H1 (cell line): ENCODE data around the gene DBNL. TPM values are rescaled to one million over a fixed set of nuclear protein-coding genes. Genes with fewer than 3 reads are reported as not detected.

Experiments used
- CTCF ChIA-PET: fragments of 300-600 bp; sonication (Branson Sonifier 250); formaldehyde crosslinking; loops from one replicate; lab custom pipeline; 2021; ENCODE audit not compliant: partially characterized antibody; lab: Charles Lee
- POLR2A ChIA-PET: fragments of 300-600 bp; sonication (Branson Sonifier 250); formaldehyde crosslinking; loops from one replicate; lab custom pipeline; 2021; ENCODE audit warnings: inconsistent platforms; ENCODE audit not compliant: partially characterized antibody; lab: Charles Lee
- DNase-seq, 2 experiments: peaks; one replicate each; pipeline versions ENCODE4 v3.0.0 to v3.0.0-alpha.2; 2010 to 2022; ENCODE audit warnings: low spot score in 2 of 2, low read depth in 1 of 2, mixed read lengths in 1 of 2
- FAIRE-seq: peaks from 2 replicates; lab custom pipeline; 2011; peaks lifted over from hg19 to GRCh38; lab: Jason Lieb, UNC
- H2AFZ ChIP-seq: 2 replicates; pipeline ENCODE4 v1.8.1; 2012; ENCODE audit warnings: low read length, inconsistent platforms
- H2AK5ac ChIP-seq: 2 replicates; pipeline ENCODE4 v1.6.1; 2013; ENCODE audit warnings: low read depth, low read length
- H2BK120ac ChIP-seq: replicated peaks from 2 replicates; pipeline ENCODE3; 2013; ENCODE audit warnings: low read depth, low read length, inconsistent platforms
- H2BK12ac ChIP-seq: 2 replicates; pipeline ENCODE4 v1.6.1; 2013; ENCODE audit warnings: low read depth, low read length
- H2BK15ac ChIP-seq: 2 replicates; pipeline ENCODE4 v1.6.1; 2013; ENCODE audit warnings: low read length
- H2BK20ac ChIP-seq: 2 replicates; pipeline ENCODE4 v1.6.1; 2013; ENCODE audit warnings: low read length
- H2BK5ac ChIP-seq: 2 replicates; pipeline ENCODE4 v1.6.1; 2013; ENCODE audit warnings: low read depth, low read length
- H3K14ac ChIP-seq: 2 replicates; pipeline ENCODE4 v1.6.1; 2013; ENCODE audit warnings: inconsistent platforms; ENCODE audit not compliant: insufficient read length
- H3K18ac ChIP-seq: 2 replicates; pipeline ENCODE4 v1.6.1; 2013; ENCODE audit warnings: low read length; ENCODE audit errors: extremely low read depth
- H3K23ac ChIP-seq: 2 replicates; pipeline ENCODE4 v1.6.1; 2013; ENCODE audit warnings: inconsistent platforms; ENCODE audit not compliant: insufficient read length
- H3K23me2 ChIP-seq: 2 replicates; pipeline ENCODE4 v1.6.1; 2013; ENCODE audit warnings: low read depth, low read length
- H3K27ac ChIP-seq: 2 replicates; pipeline ENCODE4 v1.6.1; 2011; ENCODE audit warnings: low read depth, low read length, inconsistent platforms
- H3K27me3 ChIP-seq, 4 experiments: replicated peaks in 1 of 4; 1 replicate in 1 of 4; 2 replicates in 3 of 4; pipeline versions ENCODE4 v1.6.1 to v1.8.1; 2011 to 2013; ENCODE audit warnings: low read length in 3 of 4, mild to moderate bottlenecking in 3 of 4, inconsistent platforms in 2 of 4, mixed read lengths in 2 of 4, moderate library complexity in 1 of 4; ENCODE audit not compliant: control insufficient read depth in 3 of 4, insufficient read depth in 3 of 4; ENCODE audit errors: extremely low read depth in 1 of 4
- H3K36me3 ChIP-seq, 4 experiments: 2 replicates each; pipeline versions ENCODE4 v1.6.1 to v1.8.1; 2011 to 2013; ENCODE audit warnings: mild to moderate bottlenecking in 4 of 4, low read length in 3 of 4, moderate library complexity in 2 of 4, control low read depth in 1 of 4, inconsistent platforms in 1 of 4; ENCODE audit not compliant: insufficient read depth in 4 of 4, control insufficient read depth in 2 of 4
- H3K4ac ChIP-seq: replicated peaks from 2 replicates; pipeline ENCODE3; 2013; ENCODE audit warnings: low read length, low read depth, mixed read lengths, inconsistent platforms; ENCODE audit not compliant: insufficient read length
- H3K4me1 ChIP-seq, 4 experiments: replicated peaks in 1 of 4; 1 replicate in 1 of 4; 2 replicates in 3 of 4; pipeline versions ENCODE4 v1.6.1 to v1.8.1; 2011 to 2013; ENCODE audit warnings: low read length in 3 of 4, inconsistent platforms in 2 of 4, mixed read lengths in 1 of 4; ENCODE audit not compliant: insufficient read depth in 4 of 4, control insufficient read depth in 3 of 4
- H3K4me2 ChIP-seq, 2 experiments: 2 replicates each; pipeline versions ENCODE4 v1.6.1 to v1.8.1; 2011 to 2013; ENCODE audit warnings: low read depth in 2 of 2, low read length in 2 of 2, control low read depth in 1 of 2, inconsistent platforms in 1 of 2, mild to moderate bottlenecking in 1 of 2; ENCODE audit not compliant: insufficient read depth in 1 of 2
- H3K4me3 ChIP-seq, 4 experiments: fragments of 200-600, 300-600 bp in 1 of 4; sonication (generic), shearing (Covaris generic), sonication (Bioruptor Twin) in 1 of 4; 2 replicates each; pipeline versions ENCODE4 v1.5.1 to v1.8.1; 2011 to 2016; ENCODE audit warnings: low read length in 4 of 4, low read depth in 3 of 4, control low read depth in 2 of 4, inconsistent platforms in 2 of 4, mild to moderate bottlenecking in 2 of 4, mixed read lengths in 1 of 4, moderate library complexity in 1 of 4; ENCODE audit not compliant: insufficient read depth in 2 of 4; ENCODE audit errors: extremely low read depth in 1 of 4
- H3K56ac ChIP-seq: replicated peaks from 2 replicates; pipeline ENCODE3; 2013; ENCODE audit warnings: low read depth, mild to moderate bottlenecking, mixed read lengths, low read length, inconsistent platforms; ENCODE audit not compliant: insufficient read length
- H3K79me1 ChIP-seq: 2 replicates; pipeline ENCODE4 v1.6.1; 2013; ENCODE audit warnings: low read depth, low read length, control low read depth
- H3K79me2 ChIP-seq, 2 experiments: 2 replicates each; pipeline versions ENCODE4 v1.6.1 to v1.8.1; 2012 to 2013; ENCODE audit warnings: low read length in 2 of 2, mild to moderate bottlenecking in 2 of 2, inconsistent platforms in 1 of 2; ENCODE audit not compliant: insufficient read depth in 2 of 2, control insufficient read depth in 1 of 2
- H3K9ac ChIP-seq, 4 experiments: replicated peaks in 1 of 4; 1 replicate in 1 of 4; 2 replicates in 3 of 4; pipeline versions ENCODE4 v1.6.1 to v1.8.1; 2011 to 2013; ENCODE audit warnings: low read depth in 3 of 4, low read length in 3 of 4, control low read depth in 2 of 4, mild to moderate bottlenecking in 2 of 4, moderate library complexity in 2 of 4, inconsistent platforms in 1 of 4; ENCODE audit errors: extremely low read depth in 1 of 4
- H3K9me3 ChIP-seq, 2 experiments: 2 replicates each; pipeline versions ENCODE4 v1.6.1 to v1.8.1; 2012 to 2013; ENCODE audit warnings: mild to moderate bottlenecking in 2 of 2, moderate library complexity in 2 of 2, control low read depth in 1 of 2, inconsistent platforms in 1 of 2, low read depth in 1 of 2, low read length in 1 of 2, mixed read lengths in 1 of 2; ENCODE audit not compliant: insufficient read depth in 2 of 2
- H4K20me1 ChIP-seq, 2 experiments: replicated peaks in 1 of 2; 2 replicates each; pipeline versions ENCODE3 to v1.8.1; 2011 to 2013; ENCODE audit warnings: inconsistent platforms in 2 of 2, low read length in 2 of 2, mild to moderate bottlenecking in 1 of 2; ENCODE audit not compliant: insufficient read depth in 2 of 2, control insufficient read depth in 1 of 2
- H4K5ac ChIP-seq: 2 replicates; pipeline ENCODE4 v1.6.1; 2013; ENCODE audit warnings: low read length, low read depth, mixed read lengths, inconsistent platforms; ENCODE audit not compliant: insufficient read length
- H4K8ac ChIP-seq: 2 replicates; pipeline ENCODE4 v1.8.0; 2013; ENCODE audit warnings: mild to moderate bottlenecking, moderate library complexity, low read length, inconsistent platforms; ENCODE audit not compliant: insufficient read depth; ENCODE audit errors: extremely low read depth
- H4K91ac ChIP-seq: replicated peaks from 2 replicates; pipeline ENCODE3; 2013; ENCODE audit warnings: low read length, mixed read lengths, inconsistent platforms; ENCODE audit not compliant: insufficient read length
- BACH1 ChIP-seq: IDR thresholded peaks from 2 replicates; pipeline ENCODE4 v1.6.1; 2012; ENCODE audit warnings: low read length, improper control_type of control experiment
- KDM4A ChIP-seq: IDR thresholded peaks from one replicate; pipeline ENCODE4 v1.7.1; 2012; ENCODE audit warnings: low read depth, mild to moderate bottlenecking, moderate library complexity, low read length, inconsistent platforms; ENCODE audit not compliant: severe bottlenecking
- NANOG ChIP-seq: IDR thresholded peaks from 2 replicates; pipeline ENCODE4 v1.6.1; 2011; ENCODE audit warnings: low read length, low read depth, mild to moderate bottlenecking, inconsistent platforms; ENCODE audit not compliant: insufficient read depth, poor library complexity, severe bottlenecking
- RXRA ChIP-seq: IDR thresholded peaks from 2 replicates; pipeline ENCODE4 v1.6.1; 2011; ENCODE audit warnings: low read depth, mild to moderate bottlenecking, low read length, moderate library complexity; ENCODE audit not compliant: insufficient read depth
- SIN3A ChIP-seq, 2 experiments: IDR thresholded peaks in 1 of 2; conservative IDR thresholded peaks in 1 of 2; 2 replicates each; pipeline ENCODE4 v1.6.1; 2011 to 2012; ENCODE audit warnings: low read length in 2 of 2, improper control_type of control experiment in 1 of 2, low read depth in 1 of 2, mild to moderate bottlenecking in 1 of 2
- WGBS, 2 experiments: shearing (Covaris generic) in 1 of 2; methylation state at CpG; one replicate each; pipeline versions ENCODE4 v1.1.6 to v1.1.7; 2013 to 2015; ENCODE audit warnings: low lambda C conversion rate in 2 of 2, mixed read lengths in 2 of 2, inconsistent platforms in 1 of 2, low coverage in 1 of 2, missing lambda C conversion rate in 1 of 2; ENCODE audit not compliant: insufficient replicate concordance in 2 of 2, insufficient coverage in 1 of 2, insufficient read length in 1 of 2; ENCODE audit errors: extremely low coverage in 1 of 2, missing lambda C conversion rate in 1 of 2; 5-methylcytosine and 5-hydroxymethylcytosine counted together
- polyA plus RNA-seq, 7 experiments: library from polyadenylated mRNA; depleted of rRNA in 3 of 7; stranded (reverse) in 5 of 7; unstranded in 2 of 7; fragments of >200 nt in 5 of 7; fragments of 200-250 nt in 2 of 7; gene quantifications; 1 replicate in 5 of 7; 2 replicates in 1 of 7; 4 replicates in 1 of 7; pipeline versions ENCODE4 v1.2.1 to v1.2.3, GENCODE V29; 2011 to 2013; ENCODE audit warnings: missing spikeins in 2 of 7, mixed read lengths in 2 of 7
- total RNA-seq: library from RNA; stranded (reverse); fragmentation: NEBNext Ultra II Directional; extraction: Animal tissue kit (Norgen Biotek cat#: 25700); gene quantifications from 2 replicates; pipeline ENCODE4 v1.2.1, GENCODE V29; 2021
- TF ChIP-seq, protein P1 (sequence below): IDR thresholded peaks from 2 replicates; pipeline ENCODE4 v1.6.1; 2011; ENCODE audit warnings: low read depth, mild to moderate bottlenecking, low read length; ENCODE audit not compliant: insufficient read depth

The DBNL gene
- total and polyA plus RNA-seq, 2 of the 8 experiments (the other 6 are each of a cell fraction or from before 2014, with no cell fraction given) = 30.9 to 56.6 TPM

DNA sequence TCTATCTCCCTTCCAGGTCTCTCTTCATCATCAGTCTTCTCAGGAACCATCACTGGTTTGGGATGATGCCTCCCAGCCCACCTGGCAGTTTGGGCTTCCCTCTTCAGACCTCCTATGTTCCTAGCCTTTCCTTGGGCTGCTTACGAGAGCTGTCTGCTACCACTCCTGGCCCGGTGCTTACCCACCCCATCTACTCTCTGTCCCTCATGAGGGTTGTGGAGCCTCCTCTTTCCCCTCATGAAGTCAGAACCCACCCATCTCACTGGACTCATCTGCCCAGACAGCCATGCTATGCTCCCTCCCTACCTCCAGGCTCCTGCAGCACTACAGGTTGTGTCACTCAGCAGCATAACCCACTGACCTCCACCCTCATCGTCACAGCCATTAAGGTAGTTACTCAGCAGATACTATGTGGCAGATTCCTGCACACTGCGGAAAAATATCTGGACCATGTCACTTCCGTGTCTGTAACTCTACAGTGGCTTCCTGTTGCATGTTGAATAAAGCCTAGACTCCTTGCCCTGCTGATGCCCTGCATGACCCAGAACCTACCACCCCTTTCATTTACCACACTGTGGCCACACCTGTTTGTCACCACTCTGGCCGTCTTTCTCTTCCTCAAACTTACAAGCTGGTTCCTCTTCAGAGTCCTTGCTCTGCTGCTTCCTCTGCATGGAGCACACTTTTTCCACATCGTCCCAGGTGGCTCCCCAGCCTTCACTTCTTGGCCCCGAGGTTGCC, 2.0 kb downstream of the DBNL start:
- Histone ChIP-seq H3K4ac (no peak overlapping the region), H2AFZ (no peak overlapping the region), H2AK5ac (no peak overlapping the region), H2BK5ac (no peak overlapping the region), H3K4me1 (peaks cover 0 to 6% (median 0%) of the 10 kb centered on the region in 4 experiments; a peak in 3 of 7 replicates), H3K23me2 (peaks cover 11% of the 10 kb centered on the region), H3K27ac (no peak overlapping the region), H2BK15ac (no peak overlapping the region), H3K9me3 (no peaks in the 10 kb centered on the region), H3K23ac (no peak overlapping the region), H3K4me3 (no peak overlapping the region), H2BK20ac (no peak overlapping the region), H3K79me1 (peaks cover 2% of the 10 kb centered on the region; the same call in 1 of the 2 replicates), H2BK12ac (no peak overlapping the region), H2BK120ac (no peak overlapping the region), H3K18ac (no peak overlapping the region), H4K5ac (no peak overlapping the region), H3K79me2 (peaks cover 0 to 25% of the 10 kb centered on the region in 2 experiments; a peak in 2 of 4 replicates), H3K9ac (no peak overlapping the region), H4K20me1 (peaks cover 4 to 11% of the 10 kb centered on the region in 2 experiments), H3K14ac (no peak overlapping the region), H3K27me3 (no peaks in the 10 kb centered on the region), H4K91ac (no peak overlapping the region), H4K8ac (no peak overlapping the region), H3K4me2 (no peak overlapping the region; a peak in 1 of 4 replicates), H3K56ac (no peak overlapping the region), H3K36me3 (peaks cover 0 to 11% (median 5%) of the 10 kb centered on the region in 4 experiments; a peak in 3 of 8 replicates)
- FAIRE-seq = no peak
- 92% methylated on average over 8 of the region's 8 CpGs; no CpG with 5 or more reads in 1 of the 2 experiments for WGBS, 2 experiments
- no peak for DNase-seq
- POLR2A ChIA-PET = interaction anchor here (2.4 to 2.8 kb wide), 3 partner anchors 9 to 20 kb away, joined by 8 to 16 read pairs (median 13); partner anchors contain the start of gene PGAM2
- CTCF ChIA-PET = interaction anchor here (0.7 to 1.7 kb wide), 2 partner anchors 17 to 29 kb away, joined by 3 to 4 read pairs; no protein-coding TSS in a partner anchor
- TF ChIP-seq KDM4A (no peak), NANOG (no peak), RXRA (no peak), SIN3A (conservative IDR thresholded peaks at IDR 0.05 in 1 of 2, IDR thresholded peaks at IDR 0.05 in 1 of 2; ENCODE audit: low read depth in 1 of 2, low read length in 2 of 2) (no peak), BACH1 (no peak)
- TF ChIP-seq, protein P1, sequence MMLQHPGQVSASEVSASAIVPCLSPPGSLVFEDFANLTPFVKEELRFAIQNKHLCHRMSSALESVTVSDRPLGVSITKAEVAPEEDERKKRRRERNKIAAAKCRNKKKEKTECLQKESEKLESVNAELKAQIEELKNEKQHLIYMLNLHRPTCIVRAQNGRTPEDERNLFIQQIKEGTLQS = no peak
